Measurements from ENCODE around the gene ZBTB47.

Gene ZBTB47

DNA sequence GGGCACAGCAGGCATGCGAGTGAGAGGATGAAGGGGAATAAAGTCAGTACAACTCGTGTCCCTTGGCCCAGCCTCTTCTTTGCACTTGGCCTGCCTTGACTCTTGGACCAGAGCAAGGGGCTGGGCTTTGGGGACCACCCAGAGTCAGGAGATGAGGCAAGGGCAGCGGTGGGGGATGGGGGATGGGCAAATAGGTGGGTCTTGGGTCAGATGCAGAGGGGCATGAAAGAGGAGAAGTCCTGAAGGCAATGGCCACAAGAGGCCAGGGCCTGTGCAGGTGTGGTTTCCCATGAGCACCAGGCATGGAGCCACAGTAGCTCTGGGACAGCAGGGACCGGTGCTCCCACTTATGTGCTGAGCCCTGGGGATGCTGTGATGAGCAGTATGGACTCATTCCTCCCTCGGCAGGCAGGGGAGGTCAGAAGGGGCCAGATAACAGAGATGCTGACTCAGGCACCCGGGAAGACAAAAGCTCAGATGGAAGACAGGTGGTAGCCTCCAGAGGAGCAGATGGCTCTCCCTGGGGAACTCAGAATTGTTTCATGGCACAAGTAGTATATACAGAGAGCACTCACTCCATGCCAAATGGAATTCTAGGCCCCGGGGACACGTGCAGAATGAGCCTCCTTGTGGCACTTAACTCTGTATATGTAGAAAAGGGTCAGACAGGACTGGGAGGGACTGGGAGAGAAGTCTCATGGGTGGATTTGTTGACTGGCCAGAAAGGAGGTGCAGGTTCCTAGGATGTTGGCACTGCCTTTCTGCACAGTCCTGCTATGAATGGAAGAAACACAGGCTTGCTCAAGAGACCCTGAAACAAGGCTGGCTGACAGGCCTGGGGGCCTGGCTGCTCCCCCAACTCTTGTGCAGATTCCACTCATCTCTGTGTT lies 14.3 kb downstream of the ZBTB47 start:
- Histone ChIP-seq H3K27ac (ENCODE audit: low read length) (no peak overlapping the region), H3K79me2 (ENCODE audit: low read length) (no peaks in the 10 kb centered on the region), H4K20me1 (ENCODE audit: insufficient read depth, low read length) (no peaks in the 10 kb centered on the region), H2AFZ (ENCODE audit: low read depth, low read length) (no peak overlapping the region), H3K4me2 (ENCODE audit: low read length) (no peak overlapping the region), H3K9ac (ENCODE audit: low read length) (no peak overlapping the region), H3K36me3 (replicated peaks; ENCODE audit: low read depth, low read length) (no peaks in the 10 kb centered on the region), H3K9me3 (ENCODE audit: insufficient read depth, low read length) (no peaks in the 10 kb centered on the region), H3K27me3 (ENCODE audit: low read depth, low read length) (no peaks in the 10 kb centered on the region), H3K4me1 (ENCODE audit: low read length) (no peaks in the 10 kb centered on the region), H3K4me3 (ENCODE audit: low read length) (no peak overlapping the region)
- TF ChIP-seq, protein P1, sequence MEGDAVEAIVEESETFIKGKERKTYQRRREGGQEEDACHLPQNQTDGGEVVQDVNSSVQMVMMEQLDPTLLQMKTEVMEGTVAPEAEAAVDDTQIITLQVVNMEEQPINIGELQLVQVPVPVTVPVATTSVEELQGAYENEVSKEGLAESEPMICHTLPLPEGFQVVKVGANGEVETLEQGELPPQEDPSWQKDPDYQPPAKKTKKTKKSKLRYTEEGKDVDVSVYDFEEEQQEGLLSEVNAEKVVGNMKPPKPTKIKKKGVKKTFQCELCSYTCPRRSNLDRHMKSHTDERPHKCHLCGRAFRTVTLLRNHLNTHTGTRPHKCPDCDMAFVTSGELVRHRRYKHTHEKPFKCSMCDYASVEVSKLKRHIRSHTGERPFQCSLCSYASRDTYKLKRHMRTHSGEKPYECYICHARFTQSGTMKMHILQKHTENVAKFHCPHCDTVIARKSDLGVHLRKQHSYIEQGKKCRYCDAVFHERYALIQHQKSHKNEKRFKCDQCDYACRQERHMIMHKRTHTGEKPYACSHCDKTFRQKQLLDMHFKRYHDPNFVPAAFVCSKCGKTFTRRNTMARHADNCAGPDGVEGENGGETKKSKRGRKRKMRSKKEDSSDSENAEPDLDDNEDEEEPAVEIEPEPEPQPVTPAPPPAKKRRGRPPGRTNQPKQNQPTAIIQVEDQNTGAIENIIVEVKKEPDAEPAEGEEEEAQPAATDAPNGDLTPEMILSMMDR (IDR thresholded peaks at IDR 0.05; ENCODE audit: low read depth, low read length): no peak
- TF ChIP-seq EZH2phosphoT487 (IDR thresholded peaks at IDR 0.05; ENCODE audit: low read depth): no peak

DNA sequence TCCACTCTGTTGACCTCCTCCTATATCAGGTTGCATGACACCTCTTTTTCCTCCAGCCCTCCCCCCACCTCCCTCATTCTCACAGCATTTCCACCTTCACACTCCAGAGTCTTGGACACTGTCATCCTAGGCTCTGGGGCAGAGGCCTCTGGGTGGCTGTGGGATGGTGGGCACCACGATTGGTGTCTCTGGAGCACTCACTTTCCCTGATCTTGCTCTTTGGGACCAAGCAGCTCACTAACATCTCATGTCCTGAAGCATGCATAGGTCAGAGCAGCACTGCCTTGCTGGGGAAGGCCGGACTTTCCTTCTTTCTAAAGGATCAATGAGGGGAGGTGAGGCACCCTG lies 14.9 kb downstream of the ZBTB47 start:
- Histone ChIP-seq H3K4me1 (ENCODE audit: low read length) (no peaks in the 10 kb centered on the region), H3K9me3 (ENCODE audit: insufficient read depth, low read length) (no peaks in the 10 kb centered on the region), H3K27ac (ENCODE audit: low read length) (no peak overlapping the region), H3K79me2 (ENCODE audit: low read length) (no peaks in the 10 kb centered on the region), H3K27me3 (ENCODE audit: low read depth, low read length) (no peaks in the 10 kb centered on the region), H3K4me2 (ENCODE audit: low read length) (no peak overlapping the region), H3K4me3 (ENCODE audit: low read length) (no peak overlapping the region), H3K36me3 (replicated peaks; ENCODE audit: low read depth, low read length) (no peaks in the 10 kb centered on the region), H3K9ac (ENCODE audit: low read length) (no peak overlapping the region), H4K20me1 (ENCODE audit: insufficient read depth, low read length) (no peaks in the 10 kb centered on the region), H2AFZ (ENCODE audit: low read depth, low read length) (no peak overlapping the region)
- TF ChIP-seq EZH2phosphoT487 (IDR thresholded peaks at IDR 0.05; ENCODE audit: low read depth): no peak
- TF ChIP-seq, protein P1 (IDR thresholded peaks at IDR 0.05; ENCODE audit: low read depth, low read length): no peak

DNA sequence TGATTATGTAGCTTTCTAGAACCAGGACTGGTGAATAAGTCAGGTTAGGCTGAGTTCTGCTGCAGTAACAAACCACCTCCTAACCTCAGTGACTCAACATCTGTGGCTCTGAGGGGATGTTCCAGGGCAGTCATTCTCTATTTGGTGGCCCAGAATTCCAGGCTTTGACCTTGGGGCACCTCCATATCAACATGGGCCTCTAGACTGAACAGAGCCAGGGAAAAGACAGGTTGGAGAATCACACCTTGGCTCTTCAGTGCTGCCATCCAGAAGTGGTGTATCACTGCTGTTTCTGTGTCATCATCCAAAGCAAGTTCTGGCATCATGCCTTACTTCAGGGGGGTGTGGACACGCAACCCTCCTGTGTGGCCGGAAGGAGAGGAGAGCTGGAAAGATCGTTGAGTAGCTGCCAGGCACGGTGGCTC lies 15.3 kb downstream of the ZBTB47 start:
- Histone ChIP-seq H3K27ac (ENCODE audit: low read length) (no peak overlapping the region), H3K4me1 (ENCODE audit: low read length) (no peaks in the 10 kb centered on the region), H3K79me2 (ENCODE audit: low read length) (no peaks in the 10 kb centered on the region), H3K27me3 (ENCODE audit: low read depth, low read length) (no peaks in the 10 kb centered on the region), H3K36me3 (replicated peaks; ENCODE audit: low read depth, low read length) (no peaks in the 10 kb centered on the region), H2AFZ (ENCODE audit: low read depth, low read length) (no peak overlapping the region), H3K9ac (ENCODE audit: low read length) (no peak overlapping the region), H4K20me1 (ENCODE audit: insufficient read depth, low read length) (no peaks in the 10 kb centered on the region), H3K4me2 (ENCODE audit: low read length) (no peak overlapping the region), H3K9me3 (ENCODE audit: insufficient read depth, low read length) (no peaks in the 10 kb centered on the region), H3K4me3 (ENCODE audit: low read length) (no peak overlapping the region)
- TF ChIP-seq, protein P1 (IDR thresholded peaks at IDR 0.05; ENCODE audit: low read depth, low read length): no peak
- no peak for TF ChIP-seq EZH2phosphoT487 (IDR thresholded peaks at IDR 0.05; ENCODE audit: low read depth)

DNA sequence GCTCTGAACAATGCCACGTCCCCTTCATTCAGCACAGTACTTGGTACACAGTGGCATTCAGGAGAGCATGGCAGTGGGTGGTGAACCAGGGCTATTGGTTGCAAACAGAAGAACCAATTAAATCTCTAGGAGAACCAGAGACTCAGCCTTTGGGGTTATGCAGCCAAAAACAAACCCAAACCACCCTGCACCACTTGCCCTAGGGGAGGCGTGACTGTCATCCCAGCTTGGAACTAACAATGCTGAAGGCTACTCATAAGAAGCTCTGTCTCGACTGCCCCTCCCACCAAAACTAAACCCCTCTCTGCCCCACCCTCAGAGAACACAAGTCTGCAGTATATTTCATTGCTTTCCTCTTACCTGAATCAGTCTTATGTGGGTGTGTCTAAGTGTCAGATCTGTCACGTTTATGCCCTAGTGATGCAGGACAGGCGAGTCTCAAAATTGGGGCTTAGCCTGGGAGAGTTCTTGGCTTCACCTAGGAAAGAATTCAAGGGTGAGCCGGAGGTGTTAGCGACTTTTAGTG lies 16.6 kb downstream of the ZBTB47 start:
- Histone ChIP-seq H3K9me3 (ENCODE audit: insufficient read depth, low read length) (no peaks in the 10 kb centered on the region), H3K9ac (ENCODE audit: low read length) (no peak overlapping the region), H3K27ac (ENCODE audit: low read length) (no peak overlapping the region), H2AFZ (ENCODE audit: low read depth, low read length) (no peak overlapping the region), H3K4me2 (ENCODE audit: low read length) (no peak overlapping the region), H4K20me1 (ENCODE audit: insufficient read depth, low read length) (no peaks in the 10 kb centered on the region), H3K79me2 (ENCODE audit: low read length) (no peaks in the 10 kb centered on the region), H3K4me1 (ENCODE audit: low read length) (no peaks in the 10 kb centered on the region), H3K36me3 (replicated peaks; ENCODE audit: low read depth, low read length) (no peaks in the 10 kb centered on the region), H3K4me3 (ENCODE audit: low read length) (no peak overlapping the region), H3K27me3 (ENCODE audit: low read depth, low read length) (no peaks in the 10 kb centered on the region)
- no peak for TF ChIP-seq EZH2phosphoT487 (IDR thresholded peaks at IDR 0.05; ENCODE audit: low read depth)
- TF ChIP-seq, protein P1 (IDR thresholded peaks at IDR 0.05; ENCODE audit: low read depth, low read length): no peak

Measured in OCI-LY3 (cell line).